Body of pancreas (tissue), 4 donors: ENCODE measurements around the gene SEPTIN14. TPM values are rescaled to one million over a fixed set of nuclear protein-coding genes. Genes with fewer than 3 reads are reported as not detected.

Experiments
- ATAC-seq: fragments of 150-250 bp; one replicate; pipeline ENCODE4 v1.9.1; 2016
- DNase-seq, 4 donors: peaks; one replicate each; pipeline ENCODE4 v3.0.0-alpha.2; 2019
- H3K27ac ChIP-seq, 4 donors: fragments of 200-600 bp; sonication (generic); 1 replicate in 3 of 4; 2 replicates in 1 of 4; pipeline versions ENCODE4 v1.5.1 to v1.6.1; 2016 to 2019; ENCODE audit warnings: mild to moderate bottlenecking in 1 of 4, mixed read lengths in 1 of 4, moderate library complexity in 1 of 4
- H3K27me3 ChIP-seq, 2 donors: fragments of 200-600 bp; sonication (generic); one replicate each; pipeline ENCODE4 v1.6.0; 2016; ENCODE audit warnings: mild to moderate bottlenecking in 1 of 2
- H3K36me3 ChIP-seq, 2 donors: fragments of 200-600 bp; sonication (generic); replicated peaks in 1 of 2; 2 replicates each; pipeline ENCODE4 v1.5.1; 2016; ENCODE audit warnings: low read depth in 2 of 2; ENCODE audit not compliant: insufficient read depth in 1 of 2
- H3K4me1 ChIP-seq: fragments of 200-600 bp; sonication (generic); one replicate; pipeline ENCODE4 v1.6.0; 2016
- H3K4me3 ChIP-seq, 2 donors: fragments of 200-600 bp; sonication (generic); 1 replicate in 1 of 2; 2 replicates in 1 of 2; pipeline ENCODE4 v1.5.1; 2016 to 2019
- H3K9me3 ChIP-seq, 3 donors: fragments of 200-600 bp; sonication (generic); 1 replicate in 2 of 3; 2 replicates in 1 of 3; pipeline ENCODE4 v1.5.1; 2016
- CTCF ChIP-seq, 7 experiments: fragments of 450-650 bp in 4 of 7; fragments of 200-600 bp in 3 of 7; sonication (generic) in 3 of 7; IDR thresholded peaks; one replicate each; pipeline ENCODE4 v1.5.1; 2016 to 2019; ENCODE audit warnings: antibody characterized with exemption in 7 of 7
- POLR2A ChIP-seq, 3 donors: fragments of 450-650 bp; IDR thresholded peaks; one replicate each; pipeline ENCODE4 v1.6.1; 2016; ENCODE audit warnings: antibody characterized with exemption in 3 of 3, mild to moderate bottlenecking in 2 of 3
- WGBS, 2 donors: methylation state at CpG; one replicate each; pipeline ENCODE4 v1.1.5; 2017; 5-methylcytosine and 5-hydroxymethylcytosine counted together
- intact Hi-C: fragments of 100-400 bp; cut with DNase I; formaldehyde crosslinking; loops from one replicate; pipeline ENCODE4 v1.15.1; 2023
- total RNA-seq, 2 donors: library from RNA; depleted of rRNA; stranded (reverse); fragments of >200 nt; gene quantifications; one replicate each; pipeline ENCODE4 v1.1.0, GENCODE V29; 2016

Gene SEPTIN14
- total RNA-seq, 2 donors from 2014 or later: not detected

DNA sequence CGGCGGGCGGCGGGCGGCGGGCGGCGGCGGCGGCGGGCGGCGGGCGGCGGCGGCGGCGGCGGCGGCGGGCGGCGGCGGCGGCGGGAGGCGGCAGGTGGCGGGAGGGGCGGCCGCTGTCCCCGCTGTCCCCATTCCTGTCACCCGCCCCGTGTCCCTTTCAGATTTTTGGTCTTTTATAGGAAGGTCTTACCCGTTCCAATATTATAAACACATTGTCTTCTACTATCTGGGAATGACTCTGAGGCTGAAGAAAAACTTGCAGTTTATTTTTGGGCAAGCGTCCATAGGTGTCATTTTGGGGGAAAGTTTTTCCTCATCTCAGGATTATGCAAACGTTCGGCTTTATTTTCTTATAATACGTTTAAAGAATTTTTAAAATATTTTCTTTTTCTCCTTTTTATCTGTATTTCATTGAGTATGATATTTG, 25.3 kb upstream of the SEPTIN14 start:
- TF ChIP-seq CTCF (IDR thresholded peaks at IDR 0.05) (no peak), POLR2A (IDR thresholded peaks at IDR 0.05) (no peak)
- peak in 1 of 4 donors; percentile 14 for DNase-seq
- H3K4me1 ChIP-seq: peaks cover 8% of the 10 kb centered on the region
- H3K36me3 ChIP-seq: no peaks in the 10 kb centered on the region
- intact Hi-C loops: no loop called here
- no peaks in the 10 kb centered on the region for H3K9me3 ChIP-seq
- no peak overlapping the region for H3K4me3 ChIP-seq
- WGBS, 2 donors: 0 to 1% methylated on average over 7 to 33 of the region's 38 CpGs
- peak overlapping the region in 3 of 4 donors; percentile 68 to 93 (median 80) for H3K27ac ChIP-seq
- H3K27me3 ChIP-seq: no peaks in the 10 kb centered on the region
- ATAC-seq: no peak

DNA sequence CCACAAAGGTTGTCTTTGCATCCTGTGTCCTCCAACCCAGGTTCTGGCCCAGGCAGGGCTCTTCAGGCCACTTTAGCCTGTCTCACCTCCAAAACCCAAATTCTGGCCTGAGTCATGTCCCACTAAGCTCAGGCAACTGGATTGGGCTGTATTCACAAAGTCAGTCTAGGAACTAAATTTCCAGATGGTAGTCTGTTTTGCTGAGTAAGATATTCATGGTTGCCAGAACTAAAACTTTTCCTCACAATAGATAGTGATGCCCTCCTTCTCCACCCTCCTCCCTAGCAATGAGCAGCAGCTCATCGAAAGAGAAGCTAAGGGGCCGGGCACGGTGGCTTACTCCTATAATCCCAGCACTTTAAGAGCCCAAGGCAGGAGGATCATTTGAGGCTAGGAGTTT, 21.8 kb upstream of the SEPTIN14 start:
- intact Hi-C loops: no loop called here

GRCh38 chr7:55878691-55879090, 16.1 kb upstream of the SEPTIN14 start:
- no peaks in the 10 kb centered on the region for H3K9me3 ChIP-seq
- no peaks in the 10 kb centered on the region for H3K36me3 ChIP-seq
- H3K27me3 ChIP-seq: no peaks in the 10 kb centered on the region
- no peak for DNase-seq
- TF ChIP-seq POLR2A (IDR thresholded peaks at IDR 0.05) (no peak), CTCF (IDR thresholded peaks at IDR 0.05) (no peak)
- WGBS, 2 donors: 56 to 75% methylated on average over 3 of the region's 3 CpGs
- H3K27ac ChIP-seq: no peak overlapping the region
- ATAC-seq: no peak
- intact Hi-C loops: no loop called here
- H3K4me1 ChIP-seq: no peaks in the 10 kb centered on the region
- H3K4me3 ChIP-seq: no peak overlapping the region

More for the DNA sequence above, 21.8 kb upstream of the SEPTIN14 start:
- no peak for ATAC-seq
- no peaks in the 10 kb centered on the region for H3K27me3 ChIP-seq
- H3K36me3 ChIP-seq: no peaks in the 10 kb centered on the region
- TF ChIP-seq POLR2A (IDR thresholded peaks at IDR 0.05) (no peak), CTCF (IDR thresholded peaks at IDR 0.05) (no peak)
- peaks cover 8% of the 10 kb centered on the region for H3K4me1 ChIP-seq
- DNase-seq: no peak
- H3K27ac ChIP-seq: no peak overlapping the region
- H3K9me3 ChIP-seq: no peaks in the 10 kb centered on the region
- H3K4me3 ChIP-seq: no peak overlapping the region
- 75 to 79% methylated on average over 3 of the region's 3 CpGs for WGBS, 2 donors

DNA sequence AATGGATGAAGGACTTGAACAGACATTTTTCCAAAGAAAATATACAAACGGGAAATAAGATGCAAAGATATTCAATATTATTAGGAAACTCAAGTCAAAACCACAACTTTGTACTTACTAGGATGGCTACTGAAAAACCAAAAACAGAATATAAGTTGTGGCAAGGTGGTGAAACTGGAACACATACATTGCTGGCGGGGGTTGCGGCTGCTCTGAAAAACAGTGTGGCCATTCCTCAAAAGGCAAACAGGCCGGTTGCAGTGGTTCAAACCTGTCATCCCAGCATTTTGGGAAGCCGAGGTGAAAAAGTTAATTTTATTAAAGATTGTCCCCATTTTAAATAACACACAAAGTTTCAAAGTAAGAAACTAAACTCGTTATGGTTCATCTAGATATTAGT, 14.8 kb upstream of the SEPTIN14 start:
- no peaks in the 10 kb centered on the region for H3K4me1 ChIP-seq
- H3K36me3 ChIP-seq: no peaks in the 10 kb centered on the region
- DNase-seq (no peak), ATAC-seq (no peak)
- TF ChIP-seq CTCF (IDR thresholded peaks at IDR 0.05) (no peak), POLR2A (IDR thresholded peaks at IDR 0.05) (no peak)
- WGBS, 2 donors: 73 to 77% methylated on average over 6 of the region's 6 CpGs
- no peaks in the 10 kb centered on the region for H3K9me3 ChIP-seq
- intact Hi-C loops: no loop called here
- H3K4me3 ChIP-seq: no peak overlapping the region
- no peaks in the 10 kb centered on the region for H3K27me3 ChIP-seq
- no peak overlapping the region for H3K27ac ChIP-seq

- WGBS, 2 donors: 58 to 69% methylated on average over 3 of the region's 3 CpGs
- intact Hi-C loops: no loop called here
- no peaks in the 10 kb centered on the region for H3K27me3 ChIP-seq
- no peaks in the 10 kb centered on the region for H3K36me3 ChIP-seq
- DNase-seq (no peak), ATAC-seq (no peak)
- TF ChIP-seq CTCF (IDR thresholded peaks at IDR 0.05) (no peak), POLR2A (IDR thresholded peaks at IDR 0.05) (no peak)
- H3K4me3 ChIP-seq: no peak overlapping the region
- no peak overlapping the region for H3K27ac ChIP-seq
- H3K4me1 ChIP-seq: no peaks in the 10 kb centered on the region
- no peaks in the 10 kb centered on the region for H3K9me3 ChIP-seq
Observed at GRCh38 chr7:55873765-55874164, 11.2 kb upstream of the SEPTIN14 start.
